ENCODE results near the gene CBX3. TPM values are rescaled to one million over a fixed set of nuclear protein-coding genes. Genes with fewer than 3 reads are reported as not detected.

Gene CBX3
- polyA plus RNA-seq, 1 experiment = 174 TPM

- Histone ChIP-seq H3K27me3 (ENCODE audit: control insufficient read depth, insufficient read depth, low read length) (no peaks in the 10 kb centered on the region), H3K27ac (ENCODE audit: low read depth, low read length) (peak overlapping the region; percentile 11), H3K9me3 (ENCODE audit: control insufficient read depth, insufficient read depth, low read length) (no peaks in the 10 kb centered on the region), H3K4me3 (ENCODE audit: low read depth, low read length) (no peak overlapping the region)
- TF ChIP-seq CTCF (IDR thresholded peaks at IDR 0.05; ENCODE audit: low read depth, low read length) = no peak
- DNase-seq (ENCODE audit: low read depth, low spot score) = no peak
- CTCF ChIA-PET = interaction anchor here (3.8 kb wide), 1 partner anchor 88 kb away, joined by 13 read pairs; no protein-coding TSS in a partner anchor
- POLR2A ChIA-PET = interaction anchor here (0.8 to 2.2 kb wide), 3 partner anchors 13 to 24 kb away, joined by 3 to 11 read pairs (median 6); partner anchors contain the start of genes CBX3 and HNRNPA2B1
Observed at GRCh38 chr7:26179422-26179821, 22.1 kb upstream of the CBX3 start.

DNA sequence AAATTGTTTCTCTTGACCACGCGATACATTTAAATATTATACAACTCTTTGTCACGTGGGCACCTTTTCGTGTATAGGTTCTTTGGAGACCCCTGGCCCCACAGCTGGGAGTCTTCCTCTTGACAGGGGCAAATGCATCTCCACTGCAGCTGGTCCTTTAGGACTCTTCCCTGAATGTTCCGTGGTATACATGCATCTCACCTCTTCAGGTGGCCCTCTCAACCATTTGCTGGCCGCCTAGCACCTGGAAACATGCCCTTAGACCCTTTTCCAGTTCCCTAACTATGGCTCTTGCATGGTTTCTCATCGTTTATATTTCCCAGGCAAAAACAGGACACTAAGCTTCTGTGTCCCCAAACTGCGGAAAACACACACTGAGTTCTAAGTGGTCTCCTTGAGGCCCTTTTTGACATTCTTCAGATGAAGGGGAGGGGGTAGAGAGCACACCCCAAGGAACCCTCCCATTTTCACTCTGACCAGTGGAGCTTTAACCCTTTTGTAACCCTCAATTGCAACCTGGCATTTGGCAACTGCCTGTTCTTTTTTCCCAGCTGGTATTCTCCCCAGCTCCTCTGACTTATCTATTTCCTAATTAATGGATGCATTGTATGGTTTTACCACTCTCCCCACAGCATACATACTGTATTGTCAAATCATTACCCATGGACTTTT lies 21.6 kb upstream of the CBX3 start:
- no peaks in the 10 kb centered on the region for H3K27me3 ChIP-seq (ENCODE audit: control insufficient read depth, insufficient read depth, low read length)
- no peaks in the 10 kb centered on the region for H3K9me3 ChIP-seq (ENCODE audit: control insufficient read depth, insufficient read depth, low read length)
- POLR2A ChIA-PET = interaction anchor here (0.6 to 2.2 kb wide), 4 partner anchors 12 to 33 kb away, joined by 3 to 11 read pairs (median 4); partner anchors contain the start of genes CBX3 and HNRNPA2B1
- no peak for TF ChIP-seq CTCF (IDR thresholded peaks at IDR 0.05; ENCODE audit: low read depth, low read length)
- H3K4me3 ChIP-seq (ENCODE audit: low read depth, low read length) = no peak overlapping the region
- no peak for DNase-seq (ENCODE audit: low read depth, low spot score)
- CTCF ChIA-PET = interaction anchor here (0.6 to 3.8 kb wide), 5 partner anchors 17 to 185 kb away, joined by 3 to 13 read pairs (median 4); no protein-coding TSS in a partner anchor
- peak overlapping the region; percentile 11 for H3K27ac ChIP-seq (ENCODE audit: low read depth, low read length)

- Histone ChIP-seq H3K27me3 (ENCODE audit: control insufficient read depth, insufficient read depth, low read length) (no peaks in the 10 kb centered on the region), H3K27ac (ENCODE audit: low read depth, low read length) (no peak overlapping the region), H3K9me3 (ENCODE audit: control insufficient read depth, insufficient read depth, low read length) (no peaks in the 10 kb centered on the region), H3K4me3 (ENCODE audit: low read depth, low read length) (no peak overlapping the region)
- CTCF ChIA-PET = interaction anchor here (1.0 to 3.8 kb wide), 4 partner anchors 16 to 185 kb away, joined by 3 to 13 read pairs (median 4); no protein-coding TSS in a partner anchor
- no peak for TF ChIP-seq CTCF (IDR thresholded peaks at IDR 0.05; ENCODE audit: low read depth, low read length)
- no peak for DNase-seq (ENCODE audit: low read depth, low spot score)
- POLR2A ChIA-PET = interaction anchor here (0.6 to 3.3 kb wide), 4 partner anchors 14 to 25 kb away, joined by 4 to 11 read pairs (median 8); partner anchors contain the start of genes CBX3 and HNRNPA2B1
Observed at GRCh38 chr7:26180792-26181198, 20.8 kb upstream of the CBX3 start.

- Histone ChIP-seq H3K9me3 (ENCODE audit: control insufficient read depth, insufficient read depth, low read length) (no peaks in the 10 kb centered on the region), H3K4me3 (ENCODE audit: low read depth, low read length) (no peak overlapping the region), H3K27me3 (ENCODE audit: control insufficient read depth, insufficient read depth, low read length) (no peaks in the 10 kb centered on the region), H3K27ac (ENCODE audit: low read depth, low read length) (no peak overlapping the region)
- POLR2A ChIA-PET = interaction anchor here (3.3 kb wide), 1 partner anchor 26 kb away, joined by 10 read pairs; no protein-coding TSS in a partner anchor
- CTCF ChIA-PET = interaction anchor here (1.6 to 3.8 kb wide), 2 partner anchors 15 to 91 kb away, joined by 5 to 13 read pairs; no protein-coding TSS in a partner anchor
- TF ChIP-seq CTCF (IDR thresholded peaks at IDR 0.05; ENCODE audit: low read depth, low read length) = no peak
- DNase-seq (ENCODE audit: low read depth, low spot score) = no peak
Observed at GRCh38 chr7:26181474-26182227, 19.9 kb upstream of the CBX3 start.
